IMR-90 (cell line): ENCODE measurements around the gene DHX38. TPM values are rescaled to one million over a fixed set of nuclear protein-coding genes. Genes with fewer than 3 reads are reported as not detected.
A peak's percentile ranks its signal among the peaks of the same experiment; 100 is the strongest.

ENCODE experiments used
- ATAC-seq: fragments of 200-7000 bp; cut with Tn5 transposase; 2 replicates; pipeline ENCODE4 v1.9.1; 2020; ENCODE audit warnings: low read depth, mild to moderate bottlenecking, moderate library complexity
- BruUV-seq: library from RNA; stranded (reverse); fragments of 400-500 nt; replicated peaks from 2 replicates; lab custom pipeline; 2021; lab: Mats Ljungman, UMichigan
- CTCF ChIA-PET: fragments of 300-600 bp; formaldehyde crosslinking; extraction: SDS; loops from one replicate; lab custom pipeline; 2021; ENCODE audit warnings: antibody characterized with exemption; lab: Yijun Ruan, JAX
- POLR2A ChIA-PET: fragments of 300-600 bp; sonication (Branson Sonifier 250); formaldehyde crosslinking; loops from one replicate; lab custom pipeline; 2022; ENCODE audit warnings: antibody characterized with exemption; ENCODE audit not compliant: unreplicated experiment; lab: Charles Lee
- DNase-seq: peaks from one replicate; pipeline ENCODE4 v3.0.0; 2013
- H2AFZ ChIP-seq: replicated peaks from 2 replicates; pipeline ENCODE3; 2013; ENCODE audit warnings: low read length, mild to moderate bottlenecking; ENCODE audit not compliant: poor library complexity
- H2AK5ac ChIP-seq: 2 replicates; pipeline ENCODE4 v1.6.1; 2013; ENCODE audit warnings: low read depth, low read length, inconsistent platforms
- H2AK9ac ChIP-seq: replicated peaks from 2 replicates; pipeline ENCODE3; 2013; ENCODE audit warnings: mild to moderate bottlenecking, low read depth, low read length, moderate library complexity; ENCODE audit not compliant: poor library complexity
- H2BK120ac ChIP-seq: 2 replicates; pipeline ENCODE4 v1.6.1; 2013; ENCODE audit warnings: low read depth, low read length, inconsistent platforms
- H2BK15ac ChIP-seq: 3 replicates; pipeline ENCODE4 v1.6.1; 2013; ENCODE audit warnings: low read depth, low read length, inconsistent platforms
- H2BK20ac ChIP-seq: 2 replicates; pipeline ENCODE4 v1.6.1; 2013; ENCODE audit warnings: low read depth, mild to moderate bottlenecking, inconsistent platforms, low read length, moderate library complexity
- H2BK5ac ChIP-seq: 2 replicates; pipeline ENCODE4 v1.6.1; 2013; ENCODE audit warnings: mild to moderate bottlenecking, low read depth, low read length, inconsistent platforms; ENCODE audit not compliant: poor library complexity, severe bottlenecking
- H3K14ac ChIP-seq: replicated peaks from 2 replicates; pipeline ENCODE4 v1.6.1; 2013; ENCODE audit warnings: low read depth, low read length, inconsistent platforms
- H3K18ac ChIP-seq: 2 replicates; pipeline ENCODE4 v1.6.1; 2013; ENCODE audit warnings: low read depth, low read length, control low read depth
- H3K23ac ChIP-seq: 2 replicates; pipeline ENCODE4 v1.6.1; 2013; ENCODE audit warnings: low read depth, low read length, inconsistent platforms
- H3K27ac ChIP-seq: 2 replicates; pipeline ENCODE4 v1.5.1; 2013; ENCODE audit warnings: mild to moderate bottlenecking, control low read depth, low read length; ENCODE audit not compliant: insufficient read depth
- H3K27me3 ChIP-seq: 2 replicates; pipeline ENCODE4 v1.6.1; 2013; ENCODE audit warnings: low read length; ENCODE audit not compliant: control insufficient read depth, insufficient read depth
- H3K36me3 ChIP-seq: 2 replicates; pipeline ENCODE4 v1.6.1; 2013; ENCODE audit warnings: low read length, mixed read lengths; ENCODE audit not compliant: control insufficient read depth, insufficient read depth
- H3K4ac ChIP-seq: 2 replicates; pipeline ENCODE4 v1.6.1; 2013; ENCODE audit warnings: low read depth, low read length, inconsistent platforms
- H3K4me1 ChIP-seq: 2 replicates; pipeline ENCODE4 v1.6.1; 2013; ENCODE audit warnings: low read length, mixed read lengths; ENCODE audit not compliant: control insufficient read depth, insufficient read depth
- H3K4me2 ChIP-seq: 2 replicates; pipeline ENCODE4 v1.6.1; 2013; ENCODE audit warnings: low read depth, mild to moderate bottlenecking, control low read depth, low read length, moderate library complexity
- H3K4me3 ChIP-seq: 2 replicates; pipeline ENCODE4 v1.5.1; 2013; ENCODE audit warnings: low read depth, mild to moderate bottlenecking, control low read depth, low read length, moderate library complexity; ENCODE audit not compliant: insufficient read depth
- H3K56ac ChIP-seq: 2 replicates; pipeline ENCODE4 v1.6.1; 2013; ENCODE audit warnings: low read length, inconsistent platforms; ENCODE audit not compliant: insufficient read depth; ENCODE audit errors: extremely low read depth
- H3K79me1 ChIP-seq, 2 experiments: 2 replicates each; pipeline ENCODE4 v1.6.1; 2013; ENCODE audit warnings: low read length in 2 of 2, inconsistent platforms in 1 of 2, low read depth in 1 of 2
- H3K9ac ChIP-seq: 2 replicates; pipeline ENCODE4 v1.6.1; 2013; ENCODE audit warnings: low read depth, low read length, control low read depth
- H3K9me1 ChIP-seq: 2 replicates; pipeline ENCODE4 v1.6.1; 2013; ENCODE audit warnings: low read length, inconsistent platforms; ENCODE audit not compliant: insufficient read depth
- H3K9me3 ChIP-seq: 2 replicates; pipeline ENCODE4 v1.6.1; 2013; ENCODE audit warnings: low read length; ENCODE audit not compliant: control insufficient read depth, insufficient read depth
- H4K20me1 ChIP-seq: 2 replicates; pipeline ENCODE4 v1.6.1; 2013; ENCODE audit warnings: low read length, inconsistent platforms; ENCODE audit not compliant: insufficient read depth
- H4K5ac ChIP-seq: 2 replicates; pipeline ENCODE4 v1.6.1; 2013; ENCODE audit warnings: mild to moderate bottlenecking, low read depth, low read length, control low read depth
- H4K8ac ChIP-seq, 2 experiments: 2 replicates each; pipeline ENCODE4 v1.6.1; 2013; ENCODE audit warnings: low read depth in 2 of 2, low read length in 2 of 2, control low read depth in 1 of 2, inconsistent platforms in 1 of 2
- H4K91ac ChIP-seq: 2 replicates; pipeline ENCODE4 v1.6.1; 2013; ENCODE audit warnings: low read depth, low read length, inconsistent platforms; ENCODE audit not compliant: insufficient read depth
- BHLHE40 ChIP-seq: fragments of 150-350 bp; IDR thresholded peaks from 2 replicates; pipeline ENCODE4 v1.6.1; 2016; ENCODE audit warnings: mild to moderate bottlenecking, low read depth, low read length
- CEBPB ChIP-seq: IDR thresholded peaks from 2 replicates; pipeline ENCODE4 v1.6.1; 2012; ENCODE audit warnings: low read depth, low read length, improper control_type of control experiment
- CHD1 ChIP-seq: IDR thresholded peaks from 2 replicates; pipeline ENCODE4 v1.6.1; 2012; ENCODE audit warnings: low read depth, low read length, improper control_type of control experiment
- CTCF ChIP-seq: conservative IDR thresholded peaks from 2 replicates; pipeline ENCODE4 v1.5.1; 2012; ENCODE audit warnings: mild to moderate bottlenecking, low read depth, low read length, improper control_type of control experiment
- ELK1 ChIP-seq: fragments of 150-350 bp; IDR thresholded peaks from 2 replicates; pipeline ENCODE4 v1.6.1; 2016; ENCODE audit warnings: low read depth, mild to moderate bottlenecking, low read length, moderate library complexity, borderline replicate concordance
- FOS ChIP-seq: fragments of 150-350 bp; IDR thresholded peaks from 2 replicates; pipeline ENCODE4 v1.6.1; 2016; ENCODE audit warnings: low read depth, low read length
- MAFK ChIP-seq: IDR thresholded peaks from 2 replicates; pipeline ENCODE4 v1.6.1; 2012; ENCODE audit warnings: low read depth, low read length, improper control_type of control experiment
- MAZ ChIP-seq: IDR thresholded peaks from 2 replicates; pipeline ENCODE4 v1.6.1; 2012; ENCODE audit warnings: low read depth, mild to moderate bottlenecking, low read length, improper control_type of control experiment, moderate library complexity, borderline replicate concordance
- MXI1 ChIP-seq: IDR thresholded peaks from 2 replicates; pipeline ENCODE4 v1.6.1; 2012; ENCODE audit warnings: low read depth, mild to moderate bottlenecking, low read length, moderate library complexity, borderline replicate concordance
- NFE2L2 ChIP-seq: fragments of 150-350 bp; IDR thresholded peaks from 2 replicates; pipeline ENCODE4 v1.6.1; 2016; ENCODE audit warnings: low read depth, mild to moderate bottlenecking, low read length
- POLR2A ChIP-seq: IDR thresholded peaks from 2 replicates; pipeline ENCODE4 v1.6.1; 2012; ENCODE audit warnings: mild to moderate bottlenecking, low read depth, low read length
- RCOR1 ChIP-seq: IDR thresholded peaks from 2 replicates; pipeline ENCODE4 v1.6.1; 2012; ENCODE audit warnings: mild to moderate bottlenecking, low read length, improper control_type of control experiment; ENCODE audit not compliant: insufficient replicate concordance
- RFX5 ChIP-seq: IDR thresholded peaks from 2 replicates; pipeline ENCODE4 v1.8.0; 2012; ENCODE audit warnings: low read depth, mild to moderate bottlenecking, low read length, moderate library complexity
- SMC3 ChIP-seq: fragments of 150-350 bp; IDR thresholded peaks from 2 replicates; pipeline ENCODE4 v1.6.1; 2016; ENCODE audit warnings: low read depth, mild to moderate bottlenecking, antibody characterized with exemption, low read length, moderate library complexity
- USF2 ChIP-seq: fragments of 150-350 bp; IDR thresholded peaks from 2 replicates; pipeline ENCODE4 v1.6.1; 2017; ENCODE audit warnings: mild to moderate bottlenecking, antibody characterized with exemption, low read length, low read depth
- WGBS, 2 experiments: methylation state at CpG; one replicate each; pipeline versions ENCODE4 v1.1.5 to v1.1.7; 2013; ENCODE audit warnings: missing lambda C conversion rate in 2 of 2; ENCODE audit not compliant: insufficient read length in 1 of 2; ENCODE audit errors: extremely low coverage in 2 of 2; 5-methylcytosine and 5-hydroxymethylcytosine counted together
- dilution Hi-C: fragments of 300-500 bp; cut with HindIII; formaldehyde crosslinking; loops from one replicate; pipeline ENCODE4 v1.14.3; 2018; ENCODE audit warnings: low sequenced_read_pairs; ENCODE audit not compliant: unreplicated experiment
- in situ Hi-C: fragments of 300-500 bp; cut with MboI; formaldehyde crosslinking; loops from 3 replicates; pipeline ENCODE4 v1.14.3; 2019; ENCODE audit warnings: low sequenced_read_pairs, inconsistent platforms, mixed read lengths
- intact Hi-C: fragments of 100-400 bp; cut with micrococcal nuclease; formaldehyde crosslinking; loops from 2 replicates; pipeline ENCODE4 v1.10.0; 2022
- polyA plus RNA-seq, 3 experiments: library from polyadenylated mRNA; depleted of rRNA; stranded (reverse); fragments of >200 nt; gene quantifications; 2 replicates each; pipeline ENCODE4 v1.2.3, GENCODE V29; 2012; ENCODE audit warnings: low replicate concordance in 1 of 3
- total RNA-seq: library from RNA; depleted of rRNA; stranded (reverse); fragments of >200 nt; gene quantifications from 2 replicates; pipeline ENCODE4 v1.2.3, GENCODE V29; 2012

Gene DHX38
- total and polyA plus RNA-seq, 2 of the 4 experiments (the other 2 are of a cell fraction), result 45.4 to 49.6 TPM

DNA sequence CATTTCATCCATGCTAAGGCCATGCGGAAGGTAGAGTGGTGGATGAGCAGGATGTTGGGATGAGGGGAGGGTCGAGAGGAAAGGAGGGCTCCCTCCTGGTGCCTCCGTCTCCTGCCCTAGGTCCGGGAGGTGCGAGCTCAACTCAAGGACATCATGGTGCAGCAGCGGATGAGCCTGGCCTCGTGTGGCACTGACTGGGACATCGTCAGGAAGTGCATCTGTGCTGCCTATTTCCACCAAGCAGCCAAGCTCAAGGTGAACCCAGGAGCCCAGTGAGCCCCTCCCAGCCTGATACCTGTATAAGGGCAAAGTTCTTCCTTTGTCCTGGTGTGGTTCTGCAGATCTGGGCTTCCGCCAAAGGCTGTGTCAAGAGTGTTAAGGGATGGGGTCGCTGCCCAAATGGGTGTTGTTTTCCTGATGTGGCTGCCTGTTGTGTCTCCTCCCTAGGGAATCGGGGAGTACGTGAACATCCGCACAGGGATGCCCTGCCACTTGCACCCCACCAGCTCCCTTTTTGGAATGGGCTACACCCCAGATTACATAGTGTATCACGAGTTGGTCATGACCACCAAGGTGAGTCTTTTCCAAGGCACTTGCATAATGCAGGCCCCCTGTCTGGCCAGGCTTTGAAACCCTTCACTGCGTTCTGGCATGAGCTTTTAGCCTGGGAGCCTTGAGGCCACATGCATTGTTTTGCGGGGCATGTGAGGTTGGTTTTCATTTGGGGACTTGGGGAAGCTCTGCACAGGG, 14.9 kb downstream of the DHX38 start:
- WGBS, 2 experiments, result 96% methylated on average over 5 of the region's 16 CpGs; no CpG with 5 or more reads in 1 of the 2 experiments
- ATAC-seq, result no peak

More for the DNA sequence above, 14.9 kb downstream of the DHX38 start:
- ChIA-PET POLR2A (no interaction called here), CTCF (no interaction called here)
- H3K4ac ChIP-seq, result no peak overlapping the region
- H3K56ac ChIP-seq, result no peak overlapping the region
- no peak overlapping the region for H3K27ac ChIP-seq
- TF ChIP-seq CHD1, result no peak
- no peak for TF ChIP-seq CTCF
- TF ChIP-seq FOS, result no peak
- no peak for TF ChIP-seq MXI1
- TF ChIP-seq NFE2L2, result no peak
- TF ChIP-seq BHLHE40, result no peak
- no peak for TF ChIP-seq ELK1
- no peak for TF ChIP-seq CEBPB
- TF ChIP-seq SMC3, result no peak
- no peak for TF ChIP-seq RFX5
- no peak for TF ChIP-seq MAZ
- no peak for TF ChIP-seq USF2
- TF ChIP-seq POLR2A, result no peak
- no peak for TF ChIP-seq RCOR1
- TF ChIP-seq MAFK, result no peak
- H4K91ac ChIP-seq, result no peak overlapping the region
- H2AK9ac ChIP-seq, result peak overlapping the region; percentile 75
- in situ Hi-C loops (no loop called here), dilution Hi-C loops (no loop called here), intact Hi-C loops (no loop called here)
- no peak overlapping the region for H3K9ac ChIP-seq
- BruUV-seq, result no TSS peak
- H2BK120ac ChIP-seq, result no peak overlapping the region
- H3K4me1 ChIP-seq, result no peaks in the 10 kb centered on the region
- H2BK20ac ChIP-seq, result no peak overlapping the region
- no peak overlapping the region for H3K4me2 ChIP-seq
- H3K18ac ChIP-seq, result no peak overlapping the region
- no peaks in the 10 kb centered on the region for H3K9me3 ChIP-seq
- no peak overlapping the region for H3K23ac ChIP-seq
- no peak for DNase-seq
- H4K8ac ChIP-seq, result no peak overlapping the region
- no peak overlapping the region for H2BK5ac ChIP-seq
- peaks cover 85% of the 10 kb centered on the region for H3K36me3 ChIP-seq
- H4K5ac ChIP-seq, result no peak overlapping the region
- no peaks in the 10 kb centered on the region for H4K20me1 ChIP-seq
- H2AK5ac ChIP-seq, result no peak overlapping the region
- H3K4me3 ChIP-seq, result no peak overlapping the region
- no peaks in the 10 kb centered on the region for H3K27me3 ChIP-seq
- H2BK15ac ChIP-seq, result no peak overlapping the region
- no peaks in the 10 kb centered on the region for H3K79me1 ChIP-seq
- H3K9me1 ChIP-seq, result no peaks in the 10 kb centered on the region; the same call in 1 of the 2 replicates
- H2AFZ ChIP-seq, result peak overlapping the region; percentile 16
- H3K14ac ChIP-seq, result no peak overlapping the region
